IMR-90 (cell line): ENCODE measurements around the gene BMP8A.
A peak's percentile ranks its signal among the peaks of the same experiment; 100 is the strongest.

Experiments used
- CHD1 ChIP-seq: IDR thresholded peaks from 2 replicates; pipeline ENCODE4 v1.6.1; 2012; ENCODE audit warnings: low read depth, low read length, improper control_type of control experiment
- CTCF ChIP-seq: conservative IDR thresholded peaks from 2 replicates; pipeline ENCODE4 v1.5.1; 2012; ENCODE audit warnings: mild to moderate bottlenecking, low read depth, low read length, improper control_type of control experiment
- ELK1 ChIP-seq: fragments of 150-350 bp; IDR thresholded peaks from 2 replicates; pipeline ENCODE4 v1.6.1; 2016; ENCODE audit warnings: low read depth, mild to moderate bottlenecking, low read length, moderate library complexity, borderline replicate concordance
- FOS ChIP-seq: fragments of 150-350 bp; IDR thresholded peaks from 2 replicates; pipeline ENCODE4 v1.6.1; 2016; ENCODE audit warnings: low read depth, low read length
- MAZ ChIP-seq: IDR thresholded peaks from 2 replicates; pipeline ENCODE4 v1.6.1; 2012; ENCODE audit warnings: low read depth, mild to moderate bottlenecking, low read length, improper control_type of control experiment, moderate library complexity, borderline replicate concordance
- SMC3 ChIP-seq: fragments of 150-350 bp; IDR thresholded peaks from 2 replicates; pipeline ENCODE4 v1.6.1; 2016; ENCODE audit warnings: low read depth, mild to moderate bottlenecking, antibody characterized with exemption, low read length, moderate library complexity

GRCh38 chr1:39539252-39539790 lies 47.9 kb downstream of the BMP8A start:
- TF ChIP-seq CTCF (peak; percentile 90), MAZ (no peak), ELK1 (no peak), SMC3 (peak; percentile 68), FOS (no peak), CHD1 (no peak)
